ENCODE results near the gene TMEM196. TPM values are rescaled to one million over a fixed set of nuclear protein-coding genes. Genes with fewer than 3 reads are reported as not detected.
"Not testable (repeated sequence)": the region's sequence is repeated elsewhere in the genome, so short reads cannot be mapped to it uniquely, and the experiment has no call there.

TMEM196 gene
- total and polyA plus RNA-seq, 5 experiments from 2014 or later = not detected

DNA sequence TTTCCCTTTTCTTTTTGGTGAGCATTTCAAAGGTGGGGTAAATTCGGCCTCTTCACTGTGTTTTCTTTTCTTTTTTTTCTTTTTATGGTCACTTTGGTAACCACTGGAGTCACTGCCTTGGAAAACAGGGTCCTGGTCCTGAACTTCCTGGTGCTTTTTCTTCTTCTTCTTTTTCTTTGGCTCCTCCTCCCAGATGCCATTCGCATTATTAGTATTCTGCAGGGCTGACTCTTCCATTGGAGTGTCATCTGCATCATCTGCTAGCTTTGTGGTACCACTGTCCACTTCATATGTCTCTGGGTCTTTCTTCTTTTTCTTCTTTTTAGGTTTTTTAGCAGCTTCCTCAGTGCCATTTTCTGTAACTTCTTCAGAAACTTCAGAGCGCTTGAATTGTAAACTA is 75.1 kb downstream of the TMEM196 start:
- no peak overlapping the region for H3K4me3 Mint-ChIP-seq
- no peak for DNase-seq
- POLR2A ChIA-PET = no interaction called here
- H3K9me3 Mint-ChIP-seq = no peaks in the 10 kb centered on the region
- peak overlapping the region in 2 of 10 donors; percentile 60 to 88 for H3K27ac Mint-ChIP-seq
- peaks cover 2 to 10% (median 4%) of the 10 kb centered on the region in 4 donors for H3K4me1 Mint-ChIP-seq
- ATAC-seq = no peak
- H3K36me3 Mint-ChIP-seq = peaks cover 9 to 64% (median 16%) of the 10 kb centered on the region in 3 donors
- no peaks in the 10 kb centered on the region for H3K27me3 Mint-ChIP-seq

DNA sequence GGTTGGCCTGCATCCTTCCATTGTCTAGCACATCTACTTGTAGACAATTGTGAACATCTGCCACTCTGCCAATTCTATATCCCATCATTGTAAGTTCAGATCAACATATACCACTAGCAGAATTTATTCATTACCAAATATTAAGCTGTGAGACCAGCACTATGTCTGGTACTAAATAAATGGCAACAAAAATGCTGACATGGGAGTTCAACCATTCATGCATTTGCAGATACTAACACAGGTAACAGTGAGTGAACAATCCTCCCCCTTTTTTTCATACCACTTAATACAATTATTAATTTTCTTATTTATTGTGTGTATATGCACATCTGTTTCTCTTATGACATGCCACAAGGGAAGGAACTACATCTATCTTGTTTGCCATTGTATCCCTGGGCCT is 76.5 kb downstream of the TMEM196 start:
- no peaks in the 10 kb centered on the region for H3K9me3 Mint-ChIP-seq
- peaks cover 4 to 52% (median 8%) of the 10 kb centered on the region in 3 donors for H3K36me3 Mint-ChIP-seq
- no peaks in the 10 kb centered on the region for H3K27me3 Mint-ChIP-seq
- no peak overlapping the region for H3K4me3 Mint-ChIP-seq
- no peak overlapping the region for H3K27ac Mint-ChIP-seq
- ATAC-seq = no peak
- DNase-seq = no peak
- POLR2A ChIA-PET = no interaction called here
- peaks cover 2 to 10% (median 3%) of the 10 kb centered on the region in 4 donors for H3K4me1 Mint-ChIP-seq

DNA sequence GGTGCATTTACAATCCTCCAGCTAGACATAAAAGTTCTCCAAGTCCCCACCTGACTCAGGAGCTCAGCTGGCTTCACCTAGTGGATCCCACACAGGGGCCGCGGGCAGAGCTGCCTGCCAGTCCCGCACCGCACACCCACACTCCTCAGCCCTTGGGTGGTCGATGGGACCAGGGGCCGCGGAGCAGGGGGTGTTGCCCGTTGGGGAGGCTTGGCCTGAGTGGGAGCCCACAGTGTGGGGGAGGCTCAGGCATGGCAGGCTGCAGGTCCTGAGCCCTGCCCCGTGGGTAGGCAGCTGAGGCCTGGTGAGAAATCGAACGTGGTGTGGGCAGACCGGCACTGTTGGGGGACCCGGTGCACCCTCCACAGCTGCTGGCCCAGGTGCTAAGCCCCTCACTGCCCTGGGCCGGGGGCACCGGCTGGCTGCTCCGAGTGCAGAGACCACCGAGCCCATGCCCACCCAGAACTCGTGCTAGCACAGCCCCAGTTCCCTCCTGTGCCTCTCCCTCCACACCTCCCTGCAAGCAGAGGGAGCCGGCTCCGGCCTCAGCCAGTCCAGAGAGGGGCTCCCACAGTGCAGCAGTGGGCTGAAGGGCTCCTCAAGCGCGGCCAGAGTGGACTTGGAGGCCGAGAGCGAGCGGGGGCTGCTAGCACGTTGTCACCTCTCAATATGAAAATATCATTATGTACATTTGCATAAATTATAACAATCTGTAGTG is 81.1 kb downstream of the TMEM196 start:
- POLR2A ChIA-PET = no interaction called here
- H3K4me3 Mint-ChIP-seq = no peak overlapping the region
- peaks cover 0 to 4% (median 0%) of the 10 kb centered on the region in 9 donors for H3K9me3 Mint-ChIP-seq
- H3K4me1 Mint-ChIP-seq = no peaks in the 10 kb centered on the region
- DNase-seq (peak in 1 of 10 donors; percentile 23), ATAC-seq (no peak)
- peaks cover 0 to 15% (median 0%) of the 10 kb centered on the region in 3 donors for H3K36me3 Mint-ChIP-seq
- H3K27ac Mint-ChIP-seq = no peak overlapping the region
- H3K27me3 Mint-ChIP-seq = peaks cover 0 to 3% (median 1%) of the 10 kb centered on the region in 5 donors

DNA sequence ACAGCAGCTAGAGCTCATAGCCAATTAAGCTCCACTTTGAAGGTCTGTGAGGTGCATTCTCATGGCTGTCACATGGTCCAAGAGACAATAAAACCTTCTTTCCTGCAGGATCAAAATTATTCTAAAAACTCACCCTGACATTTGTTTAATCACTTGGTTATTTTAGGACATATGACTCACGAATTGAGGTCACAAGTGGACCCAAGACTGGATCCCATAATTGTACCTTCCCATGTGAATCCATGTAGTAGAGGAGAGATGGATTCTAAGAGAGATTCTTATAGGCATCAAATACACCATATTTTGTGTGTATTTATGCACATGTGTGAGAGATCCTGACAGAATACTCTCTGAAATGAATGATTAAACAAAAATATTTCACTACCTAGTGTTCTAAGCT is 82.7 kb downstream of the TMEM196 start:
- no peaks in the 10 kb centered on the region for H3K4me1 Mint-ChIP-seq
- no peak for DNase-seq
- no peak overlapping the region for H3K27ac Mint-ChIP-seq
- H3K27me3 Mint-ChIP-seq = peaks cover 0 to 3% (median 1%) of the 10 kb centered on the region in 5 donors
- no peak overlapping the region for H3K4me3 Mint-ChIP-seq
- POLR2A ChIA-PET = no interaction called here
- H3K36me3 Mint-ChIP-seq = peaks cover 0 to 5% (median 0%) of the 10 kb centered on the region in 3 donors
- peaks cover 0 to 10% (median 0%) of the 10 kb centered on the region in 9 donors for H3K9me3 Mint-ChIP-seq
- ATAC-seq = no peak

DNA sequence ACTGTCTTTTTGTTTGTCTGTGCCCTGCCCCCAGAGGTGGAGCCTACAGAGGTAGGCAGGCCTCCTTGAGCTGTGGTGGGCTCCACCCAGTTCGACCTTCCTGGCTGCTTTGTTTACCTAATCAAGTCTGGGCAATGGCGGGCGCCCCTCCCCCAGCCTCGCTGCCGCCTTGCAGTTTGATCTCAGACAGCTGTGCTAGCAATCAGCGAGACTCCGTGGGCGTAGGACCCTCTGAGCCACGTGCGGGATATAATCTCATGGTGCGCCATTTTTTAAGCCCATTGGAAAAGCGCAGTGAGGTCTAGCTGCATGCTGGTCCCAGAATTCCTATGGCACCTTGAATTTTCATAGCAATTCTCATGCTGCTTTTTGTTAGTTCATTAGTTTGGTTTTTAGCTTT is 84.3 kb downstream of the TMEM196 start:
- DNase-seq, POLR2A ChIA-PET, H3K4me1 Mint-ChIP-seq, ATAC-seq, H3K27me3 Mint-ChIP-seq, H3K9me3 Mint-ChIP-seq, H3K27ac Mint-ChIP-seq, H3K36me3 Mint-ChIP-seq, H3K4me3 Mint-ChIP-seq: not testable (repeated sequence)

DNA sequence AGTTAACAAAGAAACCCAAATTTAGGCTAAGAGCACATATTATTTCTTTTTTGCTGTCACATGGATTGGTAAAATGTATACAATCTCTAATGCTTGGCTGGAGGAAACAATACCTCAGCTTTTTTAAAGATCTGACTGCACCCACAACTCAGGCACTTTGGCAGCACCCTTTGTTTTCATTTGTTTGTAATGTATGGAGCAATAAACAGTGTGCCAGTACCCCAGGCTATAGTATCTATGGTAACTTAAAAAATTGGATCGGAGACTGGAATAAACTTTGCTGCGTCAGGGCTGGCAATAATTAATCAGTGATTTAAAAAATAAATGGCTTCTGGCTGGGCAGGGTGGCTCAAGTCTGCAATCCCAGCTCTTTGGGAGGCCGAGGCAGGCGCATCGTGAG is 91.8 kb downstream of the TMEM196 start:
- Mint-ChIP-seq H3K36me3 (no peaks in the 10 kb centered on the region), H3K9me3 (peaks cover 0 to 13% (median 7%) of the 10 kb centered on the region in 9 donors), H3K27ac (no peak overlapping the region), H3K27me3 (no peaks in the 10 kb centered on the region), H3K4me1 (peaks cover 0 to 8% (median 0%) of the 10 kb centered on the region in 4 donors), H3K4me3 (no peak overlapping the region)
- ATAC-seq = no peak
- DNase-seq = no peak
- POLR2A ChIA-PET = no interaction called here

DNA sequence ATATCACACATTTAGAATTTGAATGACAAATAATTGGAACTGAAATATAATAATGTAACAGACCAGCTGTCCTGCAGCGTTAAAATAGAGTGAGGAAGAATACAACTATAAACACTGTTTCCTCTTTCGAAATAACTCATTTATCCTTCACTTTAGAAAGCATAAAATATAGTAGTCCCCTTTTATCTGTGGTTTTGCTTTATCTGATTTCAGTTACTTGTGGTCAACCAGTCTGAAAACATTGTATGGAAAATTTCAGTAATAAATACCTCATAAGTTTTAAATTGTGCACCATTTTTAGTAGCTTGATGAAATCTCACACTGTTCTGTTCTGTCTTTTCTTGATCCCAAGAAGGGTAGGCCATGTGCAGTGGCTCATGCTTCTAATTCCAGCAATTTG is 96.2 kb downstream of the TMEM196 start:
- Mint-ChIP-seq H3K27ac (no peak overlapping the region), H3K9me3 (peaks cover 0 to 3% (median 0%) of the 10 kb centered on the region in 9 donors), H3K4me3 (no peak overlapping the region), H3K4me1 (peaks cover 0 to 8% (median 0%) of the 10 kb centered on the region in 4 donors), H3K36me3 (no peaks in the 10 kb centered on the region), H3K27me3 (peaks cover 0 to 6% (median 0%) of the 10 kb centered on the region in 5 donors)
- DNase-seq (no peak), ATAC-seq (no peak)
- POLR2A ChIA-PET = no interaction called here

DNA sequence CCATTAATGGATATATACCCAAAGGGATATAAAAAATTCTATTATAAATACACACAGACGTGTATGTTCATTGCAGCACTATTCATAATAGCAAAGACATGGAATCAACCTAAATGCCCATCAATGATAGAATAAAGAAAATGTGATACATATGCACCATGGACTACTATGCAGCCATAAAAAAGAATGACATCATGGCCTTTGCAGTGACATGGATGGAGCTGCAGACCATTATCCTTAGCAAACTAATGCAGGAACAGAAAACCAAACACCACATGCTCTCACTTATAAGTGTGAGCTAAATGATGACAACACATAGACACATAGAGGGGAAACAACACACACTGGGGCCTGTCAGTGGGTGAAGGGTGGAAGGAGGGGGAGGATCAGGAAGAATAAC is 97.6 kb downstream of the TMEM196 start:
- Mint-ChIP-seq H3K27ac (no peak overlapping the region), H3K36me3 (no peaks in the 10 kb centered on the region), H3K4me3 (no peak overlapping the region), H3K9me3 (no peaks in the 10 kb centered on the region), H3K4me1 (peaks cover 0 to 8% (median 0%) of the 10 kb centered on the region in 4 donors), H3K27me3 (peaks cover 0 to 6% (median 0%) of the 10 kb centered on the region in 5 donors)
- POLR2A ChIA-PET = no interaction called here
- no peak for DNase-seq
- ATAC-seq = no peak

DNA sequence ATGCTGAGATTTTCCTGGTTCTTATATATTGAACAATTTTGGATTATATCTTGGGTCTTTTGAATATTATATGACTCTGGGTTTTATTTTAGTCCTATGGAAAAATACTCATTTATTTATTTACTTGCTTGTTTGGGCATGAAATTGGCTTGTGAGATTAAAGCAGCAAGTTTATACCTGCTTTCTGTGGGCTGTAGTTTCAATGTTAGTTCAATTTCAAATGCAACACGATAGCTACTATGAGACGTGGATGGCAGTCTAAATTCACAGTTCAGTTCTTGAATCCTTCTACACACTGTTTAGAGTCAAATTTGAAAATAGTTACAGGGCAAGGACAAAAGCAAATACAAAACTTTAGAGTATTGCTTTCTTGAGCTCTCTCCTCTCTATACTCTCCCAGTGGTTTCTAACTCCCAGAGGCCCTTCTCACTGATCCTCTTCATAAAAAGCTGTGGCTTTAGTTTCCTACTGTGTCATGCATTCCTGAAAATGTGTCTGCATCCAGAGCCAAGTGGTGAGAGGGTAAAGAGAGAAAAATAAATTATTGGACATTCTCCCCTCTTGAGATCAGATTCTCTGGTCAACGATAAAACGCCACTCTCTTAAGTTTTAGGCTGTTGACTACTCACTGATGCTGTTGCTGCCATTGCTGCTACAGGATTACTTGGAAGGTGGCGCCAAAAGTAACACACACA is 99.0 kb downstream of the TMEM196 start:
- Mint-ChIP-seq H3K27ac (no peak overlapping the region), H3K4me1 (peaks cover 0 to 8% (median 0%) of the 10 kb centered on the region in 4 donors), H3K36me3 (no peaks in the 10 kb centered on the region), H3K27me3 (peaks cover 0 to 6% (median 0%) of the 10 kb centered on the region in 5 donors), H3K9me3 (no peaks in the 10 kb centered on the region), H3K4me3 (no peak overlapping the region)
- DNase-seq (no peak), ATAC-seq (no peak)
- POLR2A ChIA-PET = no interaction called here

DNA sequence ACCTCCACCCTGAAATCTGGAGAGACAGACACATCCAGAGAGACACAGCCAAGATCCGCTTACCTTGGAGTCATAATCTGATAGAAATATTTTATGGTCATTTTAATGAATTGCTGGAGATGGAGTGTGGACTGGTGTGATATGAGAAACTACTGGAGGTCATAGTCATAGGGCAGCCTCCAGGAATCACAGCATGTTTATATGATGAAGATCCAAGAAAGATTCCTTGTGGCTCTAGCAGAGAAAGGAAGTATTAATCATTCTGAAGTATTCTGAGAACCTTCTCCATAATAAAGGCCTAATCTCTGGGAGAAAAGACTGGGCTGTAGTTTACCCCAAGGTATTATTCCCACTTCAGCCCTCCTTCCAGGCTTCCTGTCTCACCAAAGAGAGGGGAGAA is 102.6 kb downstream of the TMEM196 start:
- Mint-ChIP-seq H3K36me3 (no peaks in the 10 kb centered on the region), H3K27me3 (peaks cover 0 to 6% (median 0%) of the 10 kb centered on the region in 5 donors), H3K9me3 (no peaks in the 10 kb centered on the region), H3K4me1 (no peaks in the 10 kb centered on the region), H3K4me3 (no peak overlapping the region), H3K27ac (no peak overlapping the region)
- no peak for DNase-seq
- POLR2A ChIA-PET = no interaction called here
- ATAC-seq = no peak

Small RNAs within 50 kb of the gene (microRNA-seq; reads per million reads assigned to microRNA genes)
- gene MIR3146 (ENCODE audit: borderline microRNAs expressed) = not detected

Other genes with a start within 250 kb of the TMEM196 start
- 10 to 100 TPM; 17.6 to 18.9 TPM for gene POLR1F, start 64.6 kb downstream of the TMEM196 start, total RNA-seq
- 10 to 100 TPM; 40.7 to 48.0 (median 46.8) TPM for gene POLR1F, start 64.6 kb downstream of the TMEM196 start, polyA plus RNA-seq

Measured in naive thymus-derived CD8-positive, alpha-beta T cell (primary cell).